ENCODE data around the gene NXN.
"Not testable (repeated sequence)": the region's sequence is repeated elsewhere in the genome, so short reads cannot be mapped to it uniquely, and the experiment has no call there.

- TF ChIP-seq CTCF, EP300, POLR2AphosphoS5 (IDR thresholded peaks at IDR 0.05): not testable (repeated sequence)
Observed at GRCh38 chr17:789931-790873, 189.4 kb downstream of the NXN start.

Measured in gastroesophageal sphincter (tissue), 3 donors.